Thyroid gland (tissue), 4 donors: ENCODE data around the gene SDHB.

Experiments used
- CTCF ChIP-seq, 6 experiments: fragments of 200-600 bp in 3 of 6; fragments of 450-650 bp in 3 of 6; sonication (generic) in 3 of 6; IDR thresholded peaks; one replicate each; pipeline ENCODE4 v1.5.1; 2016 to 2019; ENCODE audit warnings: antibody characterized with exemption in 6 of 6, mild to moderate bottlenecking in 2 of 6, inconsistent platforms in 1 of 6, moderate library complexity in 1 of 6
- POLR2A ChIP-seq, 2 donors: fragments of 450-650 bp; IDR thresholded peaks; one replicate each; pipeline ENCODE4 v1.6.1; 2017; ENCODE audit warnings: antibody characterized with exemption in 2 of 2, mild to moderate bottlenecking in 2 of 2, moderate library complexity in 1 of 2

GRCh38 chr1:16979475-16980327, 74.1 kb downstream of the SDHB start:
- no peak for TF ChIP-seq CTCF (IDR thresholded peaks at IDR 0.05)
- no peak for TF ChIP-seq POLR2A (IDR thresholded peaks at IDR 0.05)
